Activated CD8-positive, alpha-beta memory T cell treated with anti-CD3 and anti-CD28 coated beads for 1 hour (primary cell): ENCODE results near the gene GPN3.
A peak's percentile ranks its signal among the peaks of the same experiment; 100 is the strongest.
"Not testable (repeated sequence)": the region's sequence is repeated elsewhere in the genome, so short reads cannot be mapped to it uniquely, and the experiment has no call there.

ENCODE experiments used
- DNase-seq, 2 donors: peaks; one replicate each; pipeline ENCODE4 v3.0.0-alpha.2; 2020; ENCODE audit warnings: low read depth in 1 of 2; ENCODE audit errors: extremely low read depth in 1 of 2

Gene GPN3

DNA sequence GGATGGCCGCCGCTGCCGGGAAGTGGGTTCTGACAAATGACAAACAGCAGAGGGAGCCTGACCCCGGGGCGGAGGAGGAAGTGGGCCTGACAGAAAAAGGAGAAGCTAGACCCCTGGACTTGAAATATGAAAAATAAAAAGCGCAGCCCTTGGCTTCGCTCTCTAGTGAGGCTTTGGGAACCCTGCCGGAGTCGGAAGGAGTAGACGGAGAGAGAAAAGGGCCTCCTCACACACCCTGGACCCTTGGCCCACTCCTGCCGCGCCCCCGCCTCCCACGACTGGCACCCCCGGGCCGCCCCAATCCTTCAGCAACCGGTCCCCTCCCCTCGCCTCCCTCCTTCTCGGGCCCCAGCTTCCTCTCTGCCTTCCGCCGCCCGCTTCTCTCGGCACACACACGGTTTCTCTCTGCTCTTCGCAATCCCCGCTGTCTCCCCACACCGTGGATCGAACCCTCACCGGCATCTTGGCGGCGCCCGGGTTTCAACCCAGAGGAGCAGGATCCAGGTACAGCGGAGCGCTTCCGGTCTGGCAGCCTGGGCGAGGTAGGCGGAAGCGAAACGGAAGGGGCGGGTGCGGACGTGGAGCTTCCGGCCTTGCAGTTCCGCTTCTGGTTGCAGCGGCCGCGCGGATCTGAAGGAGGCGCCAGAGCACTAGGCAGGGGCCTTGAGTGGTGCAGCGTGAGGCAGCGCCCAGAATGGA, 18.1 kb downstream of the GPN3 start, which contains the start of gene ARPC3:
Gene ARPC3 (minus strand): TSS at position 539 of the 699 bp plus-strand sequence. CDS start 77 bp downstream, at position 462.
- peak; percentile 85 to 91 for DNase-seq

DNA sequence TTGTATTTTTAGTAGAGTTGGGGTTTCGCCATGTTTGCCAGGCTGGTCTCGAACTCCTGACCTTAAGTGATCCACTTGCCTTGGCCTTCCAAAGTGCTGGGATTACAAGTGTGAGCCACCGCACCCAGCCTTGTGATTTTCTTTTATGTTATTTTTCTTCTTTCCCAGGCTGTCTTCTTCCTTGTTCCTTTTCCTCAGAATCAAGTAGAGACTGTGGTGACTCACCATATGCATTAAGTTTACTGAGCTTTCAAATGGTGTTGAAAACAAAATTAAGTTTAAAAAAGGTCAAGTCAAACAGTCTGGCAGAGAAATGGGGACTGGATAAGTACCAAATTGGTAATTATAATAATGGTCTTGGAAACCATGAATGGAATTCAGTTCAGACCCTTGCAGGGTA, 23.6 kb downstream of the GPN3 start:
- no peak for DNase-seq

DNA sequence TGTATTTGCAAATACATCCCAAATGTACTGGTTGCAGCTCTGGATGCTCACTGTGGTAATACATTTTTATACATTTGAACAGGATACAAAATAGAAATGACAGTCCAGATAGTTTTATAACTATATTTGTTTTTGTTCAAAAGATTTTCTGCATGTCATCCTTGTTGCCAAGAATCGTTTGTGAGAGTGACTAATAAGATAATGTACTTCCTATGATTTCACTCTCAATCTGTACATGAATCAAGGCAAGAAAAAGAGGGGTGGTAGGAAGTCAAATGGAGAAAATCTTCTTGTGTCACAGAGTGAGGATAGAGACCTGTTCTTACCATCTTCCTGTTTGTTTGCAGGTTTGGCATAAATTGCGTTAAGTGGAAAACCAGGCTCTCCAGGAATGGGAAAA, 31.8 kb downstream of the GPN3 start:
- DNase-seq, result no peak

DNA sequence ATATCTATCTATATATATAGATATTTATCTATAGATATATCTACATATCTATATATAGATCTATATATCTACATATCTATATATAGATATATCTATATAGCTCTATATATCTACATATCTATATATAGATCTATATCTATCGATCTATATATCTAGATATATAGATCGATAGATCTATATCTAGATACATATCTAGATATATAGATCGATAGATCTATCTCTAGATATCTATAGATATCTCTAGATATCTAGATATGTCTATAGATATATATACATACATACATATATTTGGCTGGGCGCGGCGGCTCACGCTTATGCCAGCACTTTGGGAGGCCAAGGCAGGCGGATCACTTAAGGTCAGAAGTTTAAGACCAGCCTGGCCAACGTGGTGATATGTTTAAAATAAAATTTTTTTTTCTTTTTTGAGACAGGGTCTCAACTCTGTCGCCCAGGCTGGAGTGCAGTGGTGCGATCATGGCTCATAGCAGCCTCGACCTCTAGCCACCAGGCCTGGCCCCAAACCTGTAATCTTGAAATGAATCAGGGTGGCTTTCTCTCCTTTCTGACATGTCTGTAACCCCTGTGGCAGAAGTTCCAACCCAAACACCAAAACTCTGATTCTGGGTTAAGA, 36.0 kb downstream of the GPN3 start:
- DNase-seq, result no peak

DNA sequence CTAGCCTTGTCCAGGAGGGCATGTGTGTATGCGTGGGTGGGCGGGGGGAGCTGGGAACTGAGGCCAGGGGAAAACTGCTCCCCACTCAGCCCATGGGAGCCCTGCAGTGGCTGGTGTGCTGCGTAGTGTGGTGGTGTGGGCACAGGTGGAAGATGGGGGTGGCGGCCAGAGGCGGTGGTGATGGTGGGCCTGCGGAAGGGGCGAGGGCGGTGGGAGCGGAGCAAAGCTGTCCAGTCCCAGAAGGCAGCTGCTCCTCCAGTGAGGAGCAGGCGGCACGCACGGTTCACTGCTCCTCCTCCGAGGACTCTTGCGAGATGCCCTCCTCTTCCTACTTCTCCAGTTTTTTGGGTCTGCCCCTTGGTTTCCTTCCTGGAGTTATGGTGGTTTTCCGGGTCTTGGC, 38.4 kb downstream of the GPN3 start:
- not testable (repeated sequence) for DNase-seq

DNA sequence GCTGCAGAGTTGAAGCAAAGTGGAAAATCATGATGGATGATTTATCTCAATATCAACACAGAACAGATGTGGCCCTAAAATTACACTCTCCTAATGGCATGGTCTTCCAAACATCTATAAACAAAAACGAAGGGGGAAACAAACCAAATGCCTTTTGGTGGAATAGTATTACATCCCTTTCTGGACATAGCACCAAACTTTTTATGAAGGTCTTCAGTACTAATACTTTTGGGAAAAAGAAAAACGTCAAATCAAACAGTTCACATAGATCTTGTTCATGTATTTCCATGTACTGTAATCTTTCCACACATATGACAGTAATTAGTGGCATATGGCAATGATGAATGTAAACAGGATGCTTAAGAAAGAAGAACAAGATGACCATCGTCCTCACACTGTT, 41.7 kb downstream of the GPN3 start:
- no peak for DNase-seq

DNA sequence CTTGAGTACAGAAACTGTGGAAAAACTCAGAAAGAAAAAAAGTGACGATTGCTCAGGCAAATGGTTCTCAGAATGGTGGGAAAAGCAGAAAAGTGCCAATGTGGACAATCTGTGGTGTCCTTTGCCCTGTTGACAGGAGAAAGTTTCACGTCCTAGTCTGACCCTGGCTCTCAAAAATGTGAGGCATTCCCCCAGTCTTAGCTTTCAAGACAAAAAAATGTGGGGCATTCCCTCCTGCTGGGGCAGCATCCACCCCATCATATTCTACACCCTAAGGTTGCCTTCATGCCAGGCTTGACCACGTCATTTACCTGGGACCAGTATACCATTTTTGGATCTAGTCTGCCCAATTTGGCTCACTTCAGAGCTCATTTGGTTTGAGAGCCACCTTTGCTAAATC, 43.8 kb downstream of the GPN3 start:
- no peak for DNase-seq

DNA sequence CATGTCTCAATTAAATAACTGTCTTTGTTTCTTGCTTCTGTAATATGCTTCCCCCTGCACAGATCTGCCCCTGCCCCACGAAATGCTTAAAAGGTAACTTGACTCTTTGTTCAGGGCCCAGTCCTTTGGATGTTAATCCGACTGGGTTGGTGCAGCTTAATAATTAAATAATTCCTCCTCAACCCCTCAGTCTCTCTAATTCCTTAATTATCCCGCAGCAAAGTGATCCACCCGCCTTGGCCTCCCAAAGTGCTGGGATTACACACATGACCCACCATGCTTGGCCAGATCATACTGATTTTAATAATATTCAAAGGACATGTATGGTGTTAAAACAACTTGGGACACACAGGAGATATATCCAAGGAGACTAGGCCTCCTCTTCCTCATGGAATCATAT, 46.4 kb downstream of the GPN3 start:
- DNase-seq, result no peak

DNA sequence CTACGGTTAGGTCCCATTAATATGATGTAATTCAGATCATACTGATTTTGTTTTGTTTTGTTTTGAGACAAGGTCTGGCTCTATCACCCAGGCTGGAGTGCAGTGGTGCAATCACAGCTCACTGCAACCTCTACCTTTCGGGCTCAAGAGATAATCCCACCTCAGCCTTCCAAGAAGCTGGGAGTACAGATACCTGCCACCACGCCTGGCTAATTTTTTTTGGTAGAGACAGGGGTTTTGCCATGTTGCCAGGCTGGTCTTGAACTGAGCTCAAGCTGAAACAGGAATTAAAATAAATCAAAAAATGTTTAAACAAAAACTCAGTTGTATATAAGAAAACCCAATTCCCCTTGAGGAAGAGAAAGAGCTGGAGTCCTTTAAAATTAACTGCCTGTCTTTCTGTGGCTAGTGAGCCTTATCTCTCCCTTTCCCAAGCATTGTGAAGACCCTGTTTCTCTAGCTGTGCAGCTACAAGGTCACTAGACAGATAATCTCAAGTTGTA, 46.8 kb downstream of the GPN3 start:
- DNase-seq, result no peak

DNA sequence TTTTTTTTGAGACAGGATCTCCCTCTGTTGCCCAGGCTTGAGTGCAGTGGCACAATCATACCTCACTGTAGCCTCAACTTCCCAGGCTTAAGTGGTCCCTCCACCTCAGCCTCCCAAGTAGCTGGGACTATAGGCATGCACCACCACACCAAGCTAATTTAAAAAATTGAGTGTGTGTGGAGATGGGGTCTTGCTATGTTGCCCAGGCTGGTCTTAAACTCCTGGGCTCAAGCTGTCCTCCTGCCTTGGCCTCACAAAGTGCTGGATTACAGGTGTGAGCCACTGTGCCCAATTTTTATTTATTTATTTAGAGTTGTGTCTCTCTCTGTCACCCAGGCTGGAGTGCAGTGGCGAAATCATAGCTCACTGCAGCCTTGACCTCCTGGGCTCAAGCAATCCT, 47.4 kb downstream of the GPN3 start:
- DNase-seq, result not testable (repeated sequence)

DNA sequence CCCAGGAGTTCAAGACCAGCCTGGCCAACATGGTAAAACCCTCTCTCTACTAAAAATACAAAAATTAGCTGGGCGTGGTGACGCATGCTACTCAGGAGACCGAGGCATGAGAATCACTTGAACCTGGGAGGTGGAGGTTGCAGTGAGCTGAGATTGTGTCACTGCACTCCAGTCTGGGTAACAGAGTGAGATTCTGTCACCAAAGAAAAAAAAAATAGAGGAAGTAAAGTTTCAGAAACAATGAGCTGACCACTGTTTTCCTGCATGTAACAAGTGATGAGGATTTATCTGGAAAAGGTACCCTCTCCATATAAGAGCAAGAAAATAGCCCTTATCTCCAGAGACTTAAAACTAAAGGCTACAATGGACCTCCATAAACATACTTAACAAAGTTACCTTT, 50.9 kb downstream of the GPN3 start:
- DNase-seq, result not testable (repeated sequence)

DNA sequence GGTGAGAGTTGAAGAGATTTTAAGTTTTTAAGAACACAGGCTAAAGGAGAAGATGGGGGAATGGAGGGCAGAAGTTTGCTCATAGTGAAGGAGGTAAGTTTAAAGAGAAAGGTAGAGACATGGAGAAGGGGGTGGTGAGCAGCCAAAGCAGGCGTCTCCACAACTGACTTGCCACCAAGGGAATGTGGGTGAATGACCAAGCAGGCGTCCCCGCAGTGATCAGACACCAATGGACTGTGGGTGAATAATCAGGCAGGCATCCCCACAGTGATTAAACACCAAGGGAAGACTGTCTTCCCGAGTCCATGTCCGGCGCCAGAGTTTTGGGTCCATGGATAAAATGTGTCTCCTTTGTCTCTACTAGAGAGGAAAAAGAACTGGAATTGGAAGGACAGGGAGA, 58.0 kb downstream of the GPN3 start:
- not testable (repeated sequence) for DNase-seq

DNA sequence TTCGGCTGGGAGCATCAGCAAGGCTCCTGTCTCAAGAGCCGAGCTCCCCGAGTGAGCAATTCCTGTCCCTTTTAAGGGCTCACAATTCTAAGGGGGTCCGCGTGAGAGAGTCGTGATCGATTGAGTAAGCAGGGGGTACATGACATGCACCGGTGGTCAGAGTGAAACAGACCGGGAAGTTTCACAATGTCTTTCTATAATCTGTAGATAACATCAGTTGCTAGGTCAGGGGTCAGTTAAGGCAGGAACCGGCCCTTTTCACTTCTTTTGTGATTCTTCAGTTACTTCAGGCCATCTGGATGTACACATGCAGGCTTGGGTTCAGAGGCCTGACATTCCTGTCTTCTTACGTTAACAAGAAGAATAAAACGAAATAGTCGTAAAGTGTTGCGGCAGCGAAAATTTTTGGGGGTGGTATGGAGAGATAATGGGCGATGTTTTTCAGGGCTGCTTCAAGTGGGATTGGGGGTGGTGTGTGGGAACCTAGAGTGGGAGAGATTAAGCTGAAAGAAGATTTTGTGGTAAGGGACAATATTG, 62.9 kb downstream of the GPN3 start:
- DNase-seq, result not testable (repeated sequence)

DNA sequence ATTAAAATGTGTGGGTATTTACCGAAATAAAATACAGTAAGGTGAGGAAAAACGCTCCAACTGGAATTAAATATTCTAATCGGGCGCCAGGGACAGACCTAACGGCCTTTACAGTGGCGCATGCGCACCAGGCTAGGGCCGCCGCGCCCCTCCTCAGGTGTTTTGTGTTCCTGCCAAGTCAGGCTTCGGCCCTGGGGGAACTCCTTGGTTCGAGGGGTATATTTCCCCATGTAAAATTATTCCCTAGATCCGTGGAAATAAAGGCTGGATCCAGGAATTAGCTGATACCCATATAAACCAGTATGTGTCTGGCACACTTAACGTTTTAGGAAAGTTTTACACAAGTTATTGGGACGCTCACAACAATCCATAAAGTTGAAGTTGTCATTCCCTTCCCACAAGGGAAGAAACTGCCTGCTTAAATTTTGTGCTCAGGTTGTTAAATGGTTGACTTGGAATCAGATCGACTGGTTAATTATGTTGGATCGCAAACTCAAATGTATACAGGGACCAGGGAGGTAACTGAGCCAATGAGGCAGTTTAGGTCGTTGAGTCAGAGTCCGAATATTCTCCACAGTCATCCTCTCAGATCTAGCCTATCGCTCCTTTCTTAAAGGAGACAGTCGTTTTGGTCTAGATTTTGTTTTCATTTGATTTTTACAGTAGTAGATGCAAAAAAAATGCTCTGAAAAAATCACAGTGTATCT, 63.9 kb downstream of the GPN3 start:
- DNase-seq, result peak; percentile 48 to 68

DNA sequence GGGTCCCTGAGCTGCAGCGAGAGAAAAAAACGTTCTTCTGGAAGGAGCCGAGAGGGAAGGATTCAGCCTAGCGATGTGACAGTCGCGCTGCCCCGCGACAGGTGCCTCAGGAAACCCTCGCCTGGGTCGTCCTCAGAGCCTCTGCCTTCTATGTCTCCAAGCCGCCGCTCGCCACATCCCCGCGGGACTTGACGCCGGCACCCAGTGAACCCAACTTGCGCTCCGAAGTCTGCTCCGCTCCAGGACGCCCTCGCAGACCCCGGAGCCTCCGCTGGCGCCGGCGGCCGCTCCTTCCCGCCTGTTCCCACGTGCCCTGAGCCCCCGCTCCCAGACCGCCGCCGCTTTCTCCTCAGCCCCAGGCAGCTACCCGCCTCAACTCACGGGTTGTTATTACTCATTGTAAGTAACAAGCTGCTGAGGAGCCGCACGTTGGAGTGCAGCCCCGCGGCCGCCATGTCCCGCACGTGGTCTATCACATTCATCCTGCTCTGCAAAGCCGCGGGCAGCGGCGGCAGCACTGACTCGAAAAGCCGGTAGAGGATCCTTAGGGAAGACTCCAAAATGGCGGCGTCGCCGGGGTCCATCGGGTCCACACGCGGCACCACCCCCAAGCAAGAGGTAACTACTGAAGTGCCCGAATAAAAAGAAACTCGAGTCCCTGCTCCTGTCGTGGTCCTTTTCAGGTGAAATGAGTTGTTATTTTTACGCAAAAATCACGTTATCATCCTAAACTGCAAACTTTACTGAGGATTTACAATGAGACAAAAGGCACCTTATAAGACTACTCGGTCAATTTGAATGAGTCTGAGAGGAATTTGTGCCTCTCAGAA, 64.7 kb downstream of the GPN3 start, which contains the start of gene ANAPC7:
Gene ANAPC7 (minus strand): TSS at position 563 of the 830 bp plus-strand sequence. CDS start 81 bp downstream, at position 482.
- peak; percentile 73 to 76 for DNase-seq
